GM12873 (cell line): ENCODE data around the gene STX12.

Experiments used
- TF ChIP-seq, protein P1 (sequence below): IDR thresholded peaks from 2 replicates; pipeline ENCODE4 v1.5.1; 2012; ENCODE audit warnings: low read depth, mild to moderate bottlenecking, moderate library complexity, low read length, control low read depth; ENCODE audit not compliant: insufficient read depth; ENCODE audit errors: missing control alignments

Gene STX12

DNA sequence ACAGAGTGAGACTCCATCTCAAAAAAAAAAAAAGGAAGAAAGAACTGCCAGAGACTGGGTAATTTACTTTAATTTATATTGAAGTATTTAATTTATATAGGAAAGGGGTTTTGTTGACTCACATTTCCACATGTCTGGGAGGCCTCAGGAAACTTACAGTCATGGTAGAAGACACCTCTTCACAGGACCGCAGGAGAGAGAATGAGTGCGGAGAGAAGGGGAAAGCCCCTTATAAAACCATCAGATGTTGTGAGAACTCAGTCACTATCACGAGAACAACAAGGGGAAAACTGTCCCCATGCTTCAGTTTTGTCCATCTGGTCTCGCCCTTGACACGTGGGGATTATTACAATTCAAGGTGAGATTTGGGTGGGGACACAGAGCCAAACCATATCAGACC is 31.8 kb downstream of the STX12 start:
- TF ChIP-seq, protein P1, sequence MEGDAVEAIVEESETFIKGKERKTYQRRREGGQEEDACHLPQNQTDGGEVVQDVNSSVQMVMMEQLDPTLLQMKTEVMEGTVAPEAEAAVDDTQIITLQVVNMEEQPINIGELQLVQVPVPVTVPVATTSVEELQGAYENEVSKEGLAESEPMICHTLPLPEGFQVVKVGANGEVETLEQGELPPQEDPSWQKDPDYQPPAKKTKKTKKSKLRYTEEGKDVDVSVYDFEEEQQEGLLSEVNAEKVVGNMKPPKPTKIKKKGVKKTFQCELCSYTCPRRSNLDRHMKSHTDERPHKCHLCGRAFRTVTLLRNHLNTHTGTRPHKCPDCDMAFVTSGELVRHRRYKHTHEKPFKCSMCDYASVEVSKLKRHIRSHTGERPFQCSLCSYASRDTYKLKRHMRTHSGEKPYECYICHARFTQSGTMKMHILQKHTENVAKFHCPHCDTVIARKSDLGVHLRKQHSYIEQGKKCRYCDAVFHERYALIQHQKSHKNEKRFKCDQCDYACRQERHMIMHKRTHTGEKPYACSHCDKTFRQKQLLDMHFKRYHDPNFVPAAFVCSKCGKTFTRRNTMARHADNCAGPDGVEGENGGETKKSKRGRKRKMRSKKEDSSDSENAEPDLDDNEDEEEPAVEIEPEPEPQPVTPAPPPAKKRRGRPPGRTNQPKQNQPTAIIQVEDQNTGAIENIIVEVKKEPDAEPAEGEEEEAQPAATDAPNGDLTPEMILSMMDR = no peak

- TF ChIP-seq, protein P1 = no peak
These were observed 33.7 kb downstream of the STX12 start for GRCh38 chr1:27806758-27807157.

GRCh38 chr1:27807385-27807784 is 34.4 kb downstream of the STX12 start:
- TF ChIP-seq, protein P1 = no peak

GRCh38 chr1:27809883-27810282 is 36.9 kb downstream of the STX12 start:
- TF ChIP-seq, protein P1 = no peak

DNA sequence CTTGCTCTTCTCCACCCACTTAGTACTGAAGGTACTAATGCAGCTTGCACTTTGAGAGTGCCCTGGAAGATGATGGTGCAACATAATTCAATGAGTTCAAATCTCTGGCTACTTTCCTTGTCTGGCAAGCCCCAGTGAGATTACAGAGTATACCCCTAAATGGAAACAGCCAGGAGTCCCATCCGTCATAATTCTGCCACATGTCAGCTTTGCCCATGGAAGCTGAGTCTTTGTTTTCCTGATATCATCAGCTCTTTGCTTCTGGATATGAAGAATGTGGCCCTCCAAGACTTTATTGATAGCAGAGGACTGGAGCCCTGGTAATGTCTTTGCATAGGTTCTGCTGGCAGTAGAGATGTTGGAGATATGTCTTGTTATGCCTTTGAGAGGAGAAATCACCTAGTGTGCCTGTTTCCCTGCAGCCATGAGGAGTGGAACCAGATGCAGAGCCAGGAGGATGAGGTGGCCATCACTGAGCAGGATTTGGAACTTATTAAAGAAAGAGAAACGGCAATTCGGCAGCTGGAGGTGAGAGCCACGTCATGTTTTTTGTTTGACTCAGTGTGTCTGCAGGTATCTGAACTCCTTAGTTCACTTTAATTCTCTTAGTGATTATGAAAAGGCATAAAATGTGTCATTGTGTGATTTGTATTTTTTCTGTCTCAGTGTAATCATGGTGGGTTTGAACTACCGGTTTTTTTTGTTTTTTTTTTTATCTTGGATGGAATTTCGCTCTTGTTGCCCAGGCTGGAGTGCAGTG is 38.9 kb downstream of the STX12 start:
- TF ChIP-seq, protein P1 = no peak

DNA sequence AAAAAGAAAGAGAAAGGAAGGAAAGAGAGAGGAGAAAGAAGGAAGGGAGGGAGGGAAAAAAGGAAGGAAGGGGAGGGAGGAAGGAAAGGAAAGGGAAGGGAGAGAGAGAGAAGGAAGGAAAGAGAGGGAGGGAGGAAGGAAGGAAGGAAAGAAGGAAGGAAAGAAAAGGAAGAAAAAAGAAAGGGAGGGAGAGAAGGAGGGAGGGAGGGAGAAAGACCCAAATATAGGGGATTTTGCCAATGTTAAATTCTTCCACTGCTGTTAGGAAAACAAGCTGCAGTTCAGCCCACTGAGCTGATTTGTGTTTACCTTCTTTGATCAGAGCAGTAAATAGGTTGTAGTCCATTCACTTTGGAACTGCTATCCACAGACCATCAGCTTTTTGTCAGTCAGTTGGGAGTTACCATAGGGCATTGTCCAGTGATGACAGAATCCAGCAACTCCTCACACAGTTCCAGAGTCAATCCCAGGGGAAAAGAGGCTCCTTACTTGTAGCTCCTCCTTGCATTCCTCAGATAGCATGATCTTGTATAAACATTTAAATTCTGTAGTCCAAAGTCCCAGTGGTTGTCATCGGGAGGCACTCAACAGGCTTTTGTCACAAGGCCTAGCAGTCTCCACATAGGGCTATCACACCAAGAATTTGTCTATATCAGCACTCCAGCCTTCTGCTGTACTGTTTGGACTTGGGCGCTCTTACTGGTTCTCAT is 44.1 kb downstream of the STX12 start:
- TF ChIP-seq, protein P1 = no peak

- TF ChIP-seq, protein P1 = no peak
These were observed 48.8 kb downstream of the STX12 start for GRCh38 chr1:27821761-27822315.
